Cardiac fibroblast (primary cell): Measurements from ENCODE around the gene MDM4.

Source experiments
- DNase-seq, 2 donors: peaks; one replicate each; pipeline versions ENCODE4 v3.0.0 to v3.0.0-alpha.2; 2010; ENCODE audit warnings: low read depth in 2 of 2
- H3K4me3 ChIP-seq, 2 donors: replicated peaks in 1 of 2; 1 replicate in 1 of 2; 2 replicates in 1 of 2; pipeline ENCODE4 v1.5.1; 2011; ENCODE audit warnings: low read depth in 2 of 2, low read length in 2 of 2, mild to moderate bottlenecking in 2 of 2, moderate library complexity in 1 of 2
- TF ChIP-seq, protein P1 (sequence below): IDR thresholded peaks from one replicate; pipeline ENCODE4 v1.5.1; 2011; ENCODE audit warnings: low read depth, mild to moderate bottlenecking, low read length, inconsistent platforms

MDM4 gene

GRCh38 chr1:204589409-204590038 is 73.3 kb downstream of the MDM4 start:
- no peak for DNase-seq
- H3K4me3 ChIP-seq = no peak overlapping the region
- TF ChIP-seq, protein P1, sequence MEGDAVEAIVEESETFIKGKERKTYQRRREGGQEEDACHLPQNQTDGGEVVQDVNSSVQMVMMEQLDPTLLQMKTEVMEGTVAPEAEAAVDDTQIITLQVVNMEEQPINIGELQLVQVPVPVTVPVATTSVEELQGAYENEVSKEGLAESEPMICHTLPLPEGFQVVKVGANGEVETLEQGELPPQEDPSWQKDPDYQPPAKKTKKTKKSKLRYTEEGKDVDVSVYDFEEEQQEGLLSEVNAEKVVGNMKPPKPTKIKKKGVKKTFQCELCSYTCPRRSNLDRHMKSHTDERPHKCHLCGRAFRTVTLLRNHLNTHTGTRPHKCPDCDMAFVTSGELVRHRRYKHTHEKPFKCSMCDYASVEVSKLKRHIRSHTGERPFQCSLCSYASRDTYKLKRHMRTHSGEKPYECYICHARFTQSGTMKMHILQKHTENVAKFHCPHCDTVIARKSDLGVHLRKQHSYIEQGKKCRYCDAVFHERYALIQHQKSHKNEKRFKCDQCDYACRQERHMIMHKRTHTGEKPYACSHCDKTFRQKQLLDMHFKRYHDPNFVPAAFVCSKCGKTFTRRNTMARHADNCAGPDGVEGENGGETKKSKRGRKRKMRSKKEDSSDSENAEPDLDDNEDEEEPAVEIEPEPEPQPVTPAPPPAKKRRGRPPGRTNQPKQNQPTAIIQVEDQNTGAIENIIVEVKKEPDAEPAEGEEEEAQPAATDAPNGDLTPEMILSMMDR = no peak

DNA sequence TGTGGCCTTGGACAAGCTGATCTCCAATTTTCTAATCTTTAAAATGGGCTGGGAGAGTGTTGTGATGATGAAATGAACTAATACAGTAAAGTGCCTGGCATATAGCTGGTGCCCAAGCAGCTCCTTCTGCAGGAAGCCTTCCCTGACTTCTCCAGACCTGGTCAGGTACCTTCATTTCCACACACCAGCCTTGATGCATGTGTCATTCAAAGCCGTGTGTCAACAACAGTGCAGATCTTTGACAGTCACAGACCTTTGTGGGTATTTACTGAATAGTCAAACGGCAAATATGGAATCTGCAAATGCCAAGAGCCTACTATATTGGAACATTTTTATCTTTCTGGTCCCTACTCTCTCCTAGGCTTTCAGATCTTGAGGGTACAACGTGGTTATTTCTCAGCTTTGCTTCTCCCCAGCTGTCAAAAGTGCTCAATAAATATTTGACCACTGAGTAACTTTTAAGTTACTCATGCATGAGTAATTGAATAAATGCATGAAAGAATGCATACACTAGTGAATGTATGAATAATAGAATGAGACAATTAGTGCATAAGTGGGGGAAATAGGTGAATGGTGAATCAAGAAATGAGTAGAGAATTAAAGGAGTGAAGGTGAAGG is 75.4 kb downstream of the MDM4 start:
- TF ChIP-seq, protein P1 = no peak
- H3K4me3 ChIP-seq = no peak overlapping the region
- peak; percentile 17 to 72 for DNase-seq

DNA sequence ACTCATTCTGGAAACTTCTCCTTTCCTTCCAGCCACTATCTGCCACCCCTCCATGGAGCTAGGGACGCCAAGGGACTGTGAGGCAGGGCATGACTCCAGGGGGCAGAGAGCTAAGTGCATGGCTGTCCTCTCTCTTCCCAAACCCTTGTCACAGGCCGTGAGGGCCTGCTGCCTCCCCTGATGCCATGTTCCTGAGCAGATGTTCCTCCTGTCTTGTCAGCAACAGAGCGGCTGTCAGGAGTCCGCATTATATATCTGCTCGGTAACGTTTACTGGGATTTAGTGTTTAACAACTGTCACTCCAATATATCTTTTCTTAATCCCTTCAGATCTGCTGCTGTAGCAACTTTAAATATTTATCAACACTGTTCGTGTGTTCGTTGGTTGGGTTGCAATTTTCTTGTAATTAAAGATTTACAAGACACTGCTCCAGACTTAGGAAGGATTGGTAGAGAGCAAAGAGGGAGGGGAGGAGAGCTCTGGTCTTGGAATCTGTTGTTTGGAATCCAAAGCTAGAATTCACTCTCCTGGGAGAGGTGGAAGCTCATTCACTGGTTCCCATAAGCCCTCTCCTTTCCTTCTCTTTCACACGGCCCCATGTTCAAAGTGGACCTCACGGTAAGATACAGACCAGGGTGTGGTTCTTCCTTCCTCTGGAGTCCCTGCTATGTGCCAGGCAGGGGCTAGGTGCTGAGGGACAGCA is 76.2 kb downstream of the MDM4 start:
- TF ChIP-seq, protein P1 = no peak
- H3K4me3 ChIP-seq = no peak overlapping the region
- DNase-seq = no peak

DNA sequence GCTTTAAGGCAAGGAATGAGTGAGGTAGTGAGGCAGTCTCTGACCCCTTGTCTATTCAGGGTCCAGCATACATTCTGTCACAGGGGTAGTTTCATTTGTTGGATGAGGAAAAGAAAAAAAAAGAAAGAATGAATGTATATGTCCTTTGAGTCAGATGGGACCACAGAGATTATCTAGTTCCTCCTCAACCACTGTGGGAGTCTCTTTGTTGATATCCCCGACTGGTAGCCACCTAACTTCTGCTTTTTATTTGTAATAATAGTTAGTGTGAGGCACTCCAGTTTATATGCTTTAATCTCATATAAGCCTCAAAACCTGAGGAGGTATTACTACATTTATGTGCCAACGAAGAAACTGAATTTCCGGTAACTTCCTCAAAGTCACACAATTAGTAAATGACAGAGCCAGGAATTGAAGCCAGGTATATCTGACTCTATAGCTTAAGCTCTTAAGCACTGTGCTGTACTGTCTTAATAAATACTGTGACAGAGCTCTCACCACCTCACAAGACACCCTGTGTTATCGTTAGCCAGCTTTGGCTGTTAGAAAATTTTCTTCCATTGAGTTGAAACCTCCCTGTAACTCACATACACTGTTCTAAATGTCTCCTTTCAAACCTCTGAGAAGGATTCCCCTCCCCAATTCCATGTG is 82.2 kb downstream of the MDM4 start:
- TF ChIP-seq, protein P1 = no peak
- no peak for DNase-seq
- no peak overlapping the region for H3K4me3 ChIP-seq

GRCh38 chr1:204599098-204599497 is 82.9 kb downstream of the MDM4 start:
- no peak overlapping the region for H3K4me3 ChIP-seq
- TF ChIP-seq, protein P1 = no peak
- DNase-seq = no peak

DNA sequence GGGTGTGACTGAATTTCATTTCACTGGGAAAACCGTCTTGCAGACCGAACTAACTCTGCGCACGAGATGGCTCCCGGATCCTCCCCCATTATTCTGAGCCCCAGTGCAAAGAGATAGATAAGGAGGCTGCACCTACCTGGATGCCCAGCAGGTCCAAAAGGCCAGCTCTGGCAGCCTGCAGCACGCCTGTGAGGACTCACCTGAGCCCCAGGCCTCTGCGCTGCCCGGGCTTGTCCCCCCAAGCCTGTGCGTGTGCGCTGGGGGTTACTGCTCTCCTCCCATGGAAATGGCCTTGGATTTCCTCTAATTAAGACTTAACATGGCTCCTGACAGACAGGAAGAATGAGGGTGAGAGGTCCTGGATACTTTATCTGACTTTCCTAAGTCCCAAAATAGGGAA is 83.4 kb downstream of the MDM4 start:
- TF ChIP-seq, protein P1 = no peak
- no peak for DNase-seq

More for the DNA sequence above, 83.4 kb downstream of the MDM4 start:
- no peak overlapping the region for H3K4me3 ChIP-seq
